Measurements from ENCODE around the gene VPS26A.

DNA sequence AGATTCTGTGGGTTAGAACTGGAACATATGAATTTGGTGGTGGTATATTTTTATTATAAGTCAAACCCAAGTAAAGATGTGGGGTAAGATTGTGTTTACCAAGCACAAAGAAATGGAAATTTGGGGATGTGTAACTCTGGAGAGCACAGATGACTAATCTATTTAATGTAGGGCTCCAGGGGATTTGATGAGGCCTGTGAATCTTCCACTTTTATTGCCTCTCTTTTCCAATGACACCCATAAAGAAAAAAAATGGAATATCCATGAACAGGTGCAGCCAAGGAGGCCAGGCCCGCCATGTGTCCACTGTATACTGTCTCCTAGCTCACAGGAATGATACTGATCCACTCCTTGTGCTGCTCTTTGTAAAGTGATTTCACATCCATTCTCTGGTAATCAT, 33.3 kb upstream of the VPS26A start:
- TF ChIP-seq POLR2A (IDR thresholded peaks at IDR 0.05) = no peak
- TF ChIP-seq, protein P1, sequence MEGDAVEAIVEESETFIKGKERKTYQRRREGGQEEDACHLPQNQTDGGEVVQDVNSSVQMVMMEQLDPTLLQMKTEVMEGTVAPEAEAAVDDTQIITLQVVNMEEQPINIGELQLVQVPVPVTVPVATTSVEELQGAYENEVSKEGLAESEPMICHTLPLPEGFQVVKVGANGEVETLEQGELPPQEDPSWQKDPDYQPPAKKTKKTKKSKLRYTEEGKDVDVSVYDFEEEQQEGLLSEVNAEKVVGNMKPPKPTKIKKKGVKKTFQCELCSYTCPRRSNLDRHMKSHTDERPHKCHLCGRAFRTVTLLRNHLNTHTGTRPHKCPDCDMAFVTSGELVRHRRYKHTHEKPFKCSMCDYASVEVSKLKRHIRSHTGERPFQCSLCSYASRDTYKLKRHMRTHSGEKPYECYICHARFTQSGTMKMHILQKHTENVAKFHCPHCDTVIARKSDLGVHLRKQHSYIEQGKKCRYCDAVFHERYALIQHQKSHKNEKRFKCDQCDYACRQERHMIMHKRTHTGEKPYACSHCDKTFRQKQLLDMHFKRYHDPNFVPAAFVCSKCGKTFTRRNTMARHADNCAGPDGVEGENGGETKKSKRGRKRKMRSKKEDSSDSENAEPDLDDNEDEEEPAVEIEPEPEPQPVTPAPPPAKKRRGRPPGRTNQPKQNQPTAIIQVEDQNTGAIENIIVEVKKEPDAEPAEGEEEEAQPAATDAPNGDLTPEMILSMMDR (IDR thresholded peaks at IDR 0.05) = no peak
